ENCODE measurements around the gene PUS3.

Gene PUS3, protein sequence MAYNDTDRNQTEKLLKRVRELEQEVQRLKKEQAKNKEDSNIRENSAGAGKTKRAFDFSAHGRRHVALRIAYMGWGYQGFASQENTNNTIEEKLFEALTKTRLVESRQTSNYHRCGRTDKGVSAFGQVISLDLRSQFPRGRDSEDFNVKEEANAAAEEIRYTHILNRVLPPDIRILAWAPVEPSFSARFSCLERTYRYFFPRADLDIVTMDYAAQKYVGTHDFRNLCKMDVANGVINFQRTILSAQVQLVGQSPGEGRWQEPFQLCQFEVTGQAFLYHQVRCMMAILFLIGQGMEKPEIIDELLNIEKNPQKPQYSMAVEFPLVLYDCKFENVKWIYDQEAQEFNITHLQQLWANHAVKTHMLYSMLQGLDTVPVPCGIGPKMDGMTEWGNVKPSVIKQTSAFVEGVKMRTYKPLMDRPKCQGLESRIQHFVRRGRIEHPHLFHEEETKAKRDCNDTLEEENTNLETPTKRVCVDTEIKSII

GRCh38 chr11:125902927-125903710 lies at the start of gene PUS3:
Gene PUS3, minus strand, starts transcription at chr11:125903206. Its CDS starts 6,922 bp downstream, at chr11:125896284.
- DNase-seq (ENCODE audit: extremely low read depth, low read depth) = peak; percentile 29
- no peak for TF ChIP-seq CTCF (IDR thresholded peaks at IDR 0.05; ENCODE audit: low read depth, low read length)

DNA sequence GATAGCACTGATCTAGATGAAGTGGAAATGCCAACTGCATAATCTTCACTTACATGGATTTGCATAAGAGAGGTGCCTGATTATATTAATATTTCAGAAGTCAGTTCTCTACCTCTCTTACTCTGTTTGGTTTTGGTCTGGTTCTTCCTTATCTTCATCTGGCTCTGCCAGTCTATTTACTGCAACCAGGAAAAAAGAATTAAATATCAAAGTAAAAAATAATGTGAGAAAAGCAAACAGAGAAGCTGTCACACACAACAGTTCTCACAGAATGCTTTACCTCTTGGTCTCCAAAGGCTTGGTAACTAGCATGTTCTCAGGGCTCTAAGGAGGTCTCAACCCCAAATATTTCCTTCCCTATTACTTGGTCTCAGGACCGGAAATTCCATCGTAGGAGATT lies 49.6 kb upstream of the PUS3 start:
- no peak for DNase-seq (ENCODE audit: extremely low read depth, low read depth)

GRCh38 chr11:125951731-125952130 lies 48.7 kb upstream of the PUS3 start:
- no peak for TF ChIP-seq CTCF (IDR thresholded peaks at IDR 0.05; ENCODE audit: low read depth, low read length)
- DNase-seq (ENCODE audit: extremely low read depth, low read depth) = no peak

More for the DNA sequence above, 49.6 kb upstream of the PUS3 start:
- no peak for TF ChIP-seq CTCF (IDR thresholded peaks at IDR 0.05; ENCODE audit: low read depth, low read length)

GRCh38 chr11:125950696-125951651 lies 48.0 kb upstream of the PUS3 start:
- DNase-seq (ENCODE audit: extremely low read depth, low read depth) = no peak
- TF ChIP-seq CTCF (IDR thresholded peaks at IDR 0.05; ENCODE audit: low read depth, low read length) = no peak

DNA sequence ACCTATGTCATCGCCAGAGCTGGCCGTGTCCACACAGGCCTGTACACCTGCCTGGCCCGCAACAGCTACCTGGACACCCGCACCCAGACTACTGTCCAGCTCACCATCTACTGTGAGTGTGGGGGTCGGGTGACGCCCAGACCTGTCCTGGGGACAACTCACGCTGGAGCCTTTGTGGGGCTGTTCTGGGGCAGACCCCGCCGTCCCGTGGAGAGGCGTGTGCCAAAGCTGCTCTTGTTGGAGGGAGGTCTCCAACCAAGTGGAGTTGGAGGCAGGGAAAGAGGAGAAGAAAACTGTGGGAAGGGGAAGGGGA lies 47.1 kb upstream of the PUS3 start:
- no peak for TF ChIP-seq CTCF (IDR thresholded peaks at IDR 0.05; ENCODE audit: low read depth, low read length)
- DNase-seq (ENCODE audit: extremely low read depth, low read depth) = no peak

DNA sequence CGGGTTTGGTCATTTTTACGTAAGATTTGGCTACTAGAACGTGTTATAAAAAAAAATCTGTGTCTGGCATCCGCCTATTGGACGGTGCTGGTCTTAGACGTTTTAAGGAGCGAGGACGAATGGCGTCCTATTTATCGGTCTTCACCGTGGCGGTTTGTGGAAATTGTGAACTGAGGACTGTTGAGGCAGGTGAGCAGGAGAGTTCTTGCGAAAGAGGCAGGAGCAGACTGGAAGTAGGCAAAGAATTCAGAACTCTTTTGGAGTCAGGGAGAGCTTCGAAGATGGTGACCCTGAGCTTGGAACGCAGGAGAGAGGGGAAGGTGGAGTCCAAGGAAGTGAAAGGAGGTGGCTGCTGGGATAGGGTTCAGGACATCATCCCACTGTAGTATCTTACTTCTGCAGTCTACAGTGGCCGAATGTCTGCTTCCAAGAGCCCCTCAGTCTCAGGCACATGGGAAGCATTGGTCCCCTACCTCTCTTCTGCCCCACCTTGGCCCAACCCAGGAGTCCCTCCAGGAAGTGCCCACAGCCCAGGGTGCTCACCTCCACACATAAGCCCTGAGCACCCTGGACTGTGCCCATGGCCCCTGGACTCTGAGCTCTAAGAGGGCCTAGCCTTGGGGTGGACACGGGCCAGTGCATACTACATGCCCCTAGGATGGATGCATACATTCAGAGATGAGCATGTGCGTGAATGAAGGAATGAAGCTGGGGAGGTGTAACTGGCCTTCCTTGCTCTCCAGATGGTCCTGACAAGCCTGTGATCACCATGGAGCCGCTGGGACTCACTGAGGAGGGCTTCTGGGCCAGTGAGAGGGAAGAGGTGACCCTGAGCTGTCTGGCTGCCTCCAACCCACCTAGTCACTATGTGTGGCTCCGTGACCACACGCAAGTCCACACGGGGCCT lies 46.5 kb upstream of the PUS3 start:
- no peak for TF ChIP-seq CTCF (IDR thresholded peaks at IDR 0.05; ENCODE audit: low read depth, low read length)
- DNase-seq (ENCODE audit: extremely low read depth, low read depth) = no peak
